ENCODE data around the gene CACNB2. TPM values are rescaled to one million over a fixed set of nuclear protein-coding genes. Genes with fewer than 3 reads are reported as not detected.

CACNB2 gene
- polyA plus RNA-seq, 1 of the 3 experiments (the other 2 are of a cell fraction), result 0.74 TPM

DNA sequence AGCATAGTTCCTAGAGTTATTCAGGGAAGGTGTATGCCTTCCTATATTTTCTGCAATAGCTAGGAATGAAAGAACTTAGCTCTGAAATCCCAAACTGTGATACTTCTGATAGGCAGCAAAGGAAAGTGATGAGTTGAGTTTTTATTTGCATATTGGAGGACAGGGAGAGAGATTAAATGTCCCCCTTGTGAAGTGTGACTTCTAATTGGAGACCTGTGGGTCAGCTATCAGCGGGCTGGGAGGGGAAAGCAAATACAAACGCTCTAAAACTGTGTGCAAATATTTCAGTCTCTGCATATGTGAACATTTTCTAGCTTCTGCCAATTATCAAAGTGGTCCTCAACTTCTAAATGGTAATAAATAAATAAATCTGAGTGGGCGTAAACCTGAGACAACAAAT is 203.3 kb downstream of the CACNB2 start:
- ChIA-PET CTCF (no interaction called here), POLR2A (no interaction called here)
- Histone ChIP-seq H3K4me1 (ENCODE audit: control insufficient read depth in 1 of 2, insufficient read depth in 2 of 2, low read depth in 1 of 2, low read length in 1 of 2) (no peaks in the 10 kb centered on the region; a peak in 1 of 4 replicates), H3K27ac (ENCODE audit: low read depth in 2 of 2, low read length in 1 of 2) (no peak overlapping the region), H3K79me2 (ENCODE audit: insufficient read depth) (no peaks in the 10 kb centered on the region), H3K4me3 (ENCODE audit: low read depth in 2 of 2, low read length in 1 of 2) (no peak overlapping the region), H3K36me3 (replicated peaks in 1 of 2; ENCODE audit: control insufficient read depth in 1 of 2, insufficient read depth in 2 of 2, low read length in 1 of 2) (no peaks in the 10 kb centered on the region), H3F3A (replicated peaks; ENCODE audit: insufficient read depth) (no peaks in the 10 kb centered on the region), H3K9me2 (no peaks in the 10 kb centered on the region), H2AFZ (ENCODE audit: low read depth) (no peak overlapping the region), H3K9ac (no peak overlapping the region), H3K4me2 (no peak overlapping the region), H3K27me3 (ENCODE audit: insufficient read depth) (no peaks in the 10 kb centered on the region), H4K20me1 (ENCODE audit: insufficient read depth) (no peaks in the 10 kb centered on the region), H3K9me3 (no peaks in the 10 kb centered on the region)
- DNase-seq, result no peak
- 62% methylated on average over 3 of the region's 3 CpGs for WGBS (ENCODE audit: low lambda C conversion rate)
- TF ChIP-seq YY1 (IDR thresholded peaks at IDR 0.05; ENCODE audit: low read depth), result no peak
- no peak for TF ChIP-seq FOSL2 (IDR thresholded peaks at IDR 0.05; ENCODE audit: borderline replicate concordance, low read depth)
- TF ChIP-seq RCOR1 (IDR thresholded peaks at IDR 0.05; ENCODE audit: low read length), result no peak
- TF ChIP-seq NFIC (IDR thresholded peaks at IDR 0.05; ENCODE audit: borderline replicate concordance), result no peak
- no peak for TF ChIP-seq RXRA (IDR thresholded peaks at IDR 0.05; ENCODE audit: borderline replicate concordance, low read depth)
- no peak for TF ChIP-seq GABPA (IDR thresholded peaks at IDR 0.05; ENCODE audit: low read depth)
- TF ChIP-seq RAD21 (IDR thresholded peaks at IDR 0.05; ENCODE audit: low read length), result no peak
- TF ChIP-seq NRF1 (IDR thresholded peaks at IDR 0.05; ENCODE audit: low read depth, low read length), result no peak
- no peak for TF ChIP-seq ELF1 (IDR thresholded peaks at IDR 0.05)
- no peak for TF ChIP-seq EZH2phosphoT487 (IDR thresholded peaks at IDR 0.05; ENCODE audit: borderline replicate concordance, low read depth)
- TF ChIP-seq, protein P1, sequence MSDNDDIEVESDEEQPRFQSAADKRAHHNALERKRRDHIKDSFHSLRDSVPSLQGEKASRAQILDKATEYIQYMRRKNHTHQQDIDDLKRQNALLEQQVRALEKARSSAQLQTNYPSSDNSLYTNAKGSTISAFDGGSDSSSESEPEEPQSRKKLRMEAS (IDR thresholded peaks at IDR 0.05; ENCODE audit: low read depth), result no peak
- no peak for TF ChIP-seq TAF1 (IDR thresholded peaks at IDR 0.05; ENCODE audit: borderline replicate concordance, low read depth, low read length)
- TF ChIP-seq FOXJ3 (CRISPR knock-in tag; IDR thresholded peaks at IDR 0.05), result no peak
- no peak for TF ChIP-seq MXI1 (IDR thresholded peaks at IDR 0.05; ENCODE audit: low read depth, low read length)
- no peak for TF ChIP-seq JUND (IDR thresholded peaks at IDR 0.05)
- no peak for TF ChIP-seq SIN3A (IDR thresholded peaks at IDR 0.05; ENCODE audit: borderline replicate concordance, low read depth, low read length)
- no peak for TF ChIP-seq CHD2 (IDR thresholded peaks at IDR 0.05; ENCODE audit: low read length, partially characterized antibody)
- no peak for TF ChIP-seq FOXM1 (IDR thresholded peaks at IDR 0.05; ENCODE audit: low read depth)
- TF ChIP-seq, protein P2, sequence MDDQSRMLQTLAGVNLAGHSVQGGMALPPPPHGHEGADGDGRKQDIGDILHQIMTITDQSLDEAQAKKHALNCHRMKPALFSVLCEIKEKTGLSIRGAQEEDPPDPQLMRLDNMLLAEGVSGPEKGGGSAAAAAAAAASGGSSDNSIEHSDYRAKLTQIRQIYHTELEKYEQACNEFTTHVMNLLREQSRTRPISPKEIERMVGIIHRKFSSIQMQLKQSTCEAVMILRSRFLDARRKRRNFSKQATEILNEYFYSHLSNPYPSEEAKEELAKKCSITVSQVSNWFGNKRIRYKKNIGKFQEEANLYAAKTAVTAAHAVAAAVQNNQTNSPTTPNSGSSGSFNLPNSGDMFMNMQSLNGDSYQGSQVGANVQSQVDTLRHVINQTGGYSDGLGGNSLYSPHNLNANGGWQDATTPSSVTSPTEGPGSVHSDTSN (IDR thresholded peaks at IDR 0.05), result no peak

DNA sequence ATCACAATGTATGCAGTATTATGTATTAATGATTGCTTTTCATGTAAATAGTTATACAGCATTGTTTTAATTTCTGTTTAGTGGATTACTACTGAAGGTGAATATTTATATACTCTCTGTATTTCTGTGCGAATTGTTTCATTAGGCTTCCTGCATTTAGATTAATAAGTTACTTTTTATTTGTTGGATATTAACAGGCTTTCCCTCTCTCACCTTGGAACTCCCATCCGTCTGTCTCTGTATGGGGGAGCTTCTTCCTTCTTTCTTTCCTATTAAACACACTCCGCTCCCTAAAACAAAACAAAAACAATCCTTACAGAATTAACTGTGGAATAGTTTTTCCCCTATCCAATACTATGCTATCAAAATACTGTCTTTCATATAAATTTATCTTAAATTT is 205.1 kb downstream of the CACNB2 start:
- H2AFZ ChIP-seq (ENCODE audit: low read depth), result no peak overlapping the region
- H3K4me2 ChIP-seq, result no peak overlapping the region
- H3K79me2 ChIP-seq (ENCODE audit: insufficient read depth), result no peaks in the 10 kb centered on the region
- DNase-seq, result no peak
- H3K9ac ChIP-seq, result no peak overlapping the region
- ChIA-PET POLR2A (no interaction called here), CTCF (interaction anchor here (0.7 to 1.5 kb wide), 2 partner anchors 28 to 493 kb away, joined by 3 read pairs; no protein-coding TSS in a partner anchor)
- no peaks in the 10 kb centered on the region for H4K20me1 ChIP-seq (ENCODE audit: insufficient read depth)
- H3K4me1 ChIP-seq (ENCODE audit: control insufficient read depth in 1 of 2, insufficient read depth in 2 of 2, low read depth in 1 of 2, low read length in 1 of 2), result no peaks in the 10 kb centered on the region; a peak in 2 of 4 replicates
- no peaks in the 10 kb centered on the region for H3K27me3 ChIP-seq (ENCODE audit: insufficient read depth)
- no peaks in the 10 kb centered on the region for H3F3A ChIP-seq (replicated peaks; ENCODE audit: insufficient read depth)
- H3K27ac ChIP-seq (ENCODE audit: low read depth in 2 of 2, low read length in 1 of 2), result no peak overlapping the region
- TF ChIP-seq TAF1 (IDR thresholded peaks at IDR 0.05; ENCODE audit: borderline replicate concordance, low read depth, low read length), result no peak
- H3K36me3 ChIP-seq (replicated peaks in 1 of 2; ENCODE audit: control insufficient read depth in 1 of 2, insufficient read depth in 2 of 2, low read length in 1 of 2), result no peaks in the 10 kb centered on the region
- H3K4me3 ChIP-seq (ENCODE audit: low read depth in 2 of 2, low read length in 1 of 2), result no peak overlapping the region
- no peaks in the 10 kb centered on the region for H3K9me2 ChIP-seq
- WGBS (ENCODE audit: low lambda C conversion rate), result 67% methylated on average over 3 of the region's 3 CpGs
- no peaks in the 10 kb centered on the region for H3K9me3 ChIP-seq
